ENCODE results near the gene RAB7A.
"Not testable (repeated sequence)": the region's sequence is repeated elsewhere in the genome, so short reads cannot be mapped to it uniquely, and the experiment has no call there.

The RAB7A gene

DNA sequence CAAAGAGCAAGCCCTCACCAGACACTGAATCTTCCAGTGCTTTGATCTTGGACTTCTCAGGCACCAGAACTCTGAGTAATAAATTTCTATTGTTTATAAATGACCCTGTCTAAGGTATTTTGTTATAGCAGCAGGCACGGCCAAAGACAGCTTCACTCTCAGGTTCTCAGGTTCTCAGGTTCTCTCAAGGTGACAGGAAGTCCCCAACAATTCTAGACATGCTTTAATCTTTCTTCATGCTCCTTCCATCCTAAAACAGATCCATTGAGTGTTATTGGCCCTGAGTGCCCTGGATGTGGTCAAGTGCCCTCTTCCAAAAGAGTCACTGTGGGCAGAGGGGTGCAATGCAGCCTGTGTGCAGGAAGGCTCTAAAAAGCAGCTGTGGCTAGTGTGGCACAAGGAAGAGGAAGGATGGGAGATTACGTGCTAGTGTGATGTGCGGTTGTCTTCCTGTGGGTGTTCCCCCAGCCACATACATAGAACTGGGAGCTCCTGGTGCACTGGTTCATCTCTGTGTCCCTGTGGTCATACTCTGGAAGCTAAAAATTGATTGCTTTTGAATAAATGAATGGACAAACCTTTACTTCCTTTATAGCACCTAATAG is 11.0 kb upstream of the RAB7A start:
- H3K27ac ChIP-seq = no peak overlapping the region
- no peak for TF ChIP-seq ZFX (IDR thresholded peaks at IDR 0.05)
- no peak for TF ChIP-seq CTCF (conservative IDR thresholded peaks at IDR 0.05)

- not testable (repeated sequence) for H3K27ac ChIP-seq
These were observed 7.1 kb upstream of the RAB7A start for GRCh38 chr3:128718892-128719291.

- TF ChIP-seq ZFX (IDR thresholded peaks at IDR 0.05) = no peak
- TF ChIP-seq CTCF (conservative IDR thresholded peaks at IDR 0.05) = no peak
- H3K27ac ChIP-seq = no peak overlapping the region
These were observed 5.1 kb upstream of the RAB7A start for GRCh38 chr3:128720891-128721290.

DNA sequence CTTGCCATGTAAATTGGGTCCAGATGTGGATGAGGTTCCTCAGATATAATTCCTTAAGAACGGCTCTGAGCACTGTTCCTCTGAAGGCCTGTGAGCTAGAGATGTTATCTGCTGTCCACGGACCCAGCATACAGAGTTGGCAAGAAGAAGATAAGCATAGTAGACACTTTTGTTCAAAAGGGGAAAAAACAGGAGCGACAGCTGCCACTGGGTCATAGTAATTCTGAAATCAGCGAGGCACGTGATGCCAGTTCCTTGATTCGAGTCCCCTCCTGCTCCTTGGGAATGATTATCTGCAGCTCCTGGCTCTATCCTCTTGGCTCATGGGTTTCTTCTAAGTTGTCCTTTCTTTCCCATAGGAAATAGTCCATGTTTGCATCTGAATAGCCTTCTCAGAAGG is 2.5 kb upstream of the RAB7A start:
- H3K27ac ChIP-seq = no peak overlapping the region

DNA sequence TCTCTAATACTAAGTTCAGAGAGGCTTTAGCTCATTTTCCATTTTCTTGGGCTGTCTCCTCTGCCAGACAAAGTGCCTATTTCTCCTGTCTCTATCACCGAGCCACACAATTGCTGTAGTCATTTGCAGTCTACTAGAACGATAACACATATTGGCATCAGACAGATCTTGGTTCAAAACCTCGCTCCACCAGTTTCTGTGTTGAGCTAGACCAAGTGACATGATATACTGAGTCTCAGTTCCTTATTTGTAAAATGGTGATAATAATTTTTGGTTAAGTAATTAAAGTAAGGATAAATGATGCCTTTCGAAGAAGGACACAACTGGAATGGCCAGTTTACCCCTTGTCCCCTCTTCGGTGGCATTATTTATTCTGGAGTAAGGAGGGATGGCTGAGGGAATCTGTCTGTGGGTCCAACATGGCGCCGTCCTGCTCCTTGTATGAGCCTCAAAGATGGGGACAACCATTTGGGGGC is 398 bp upstream of the RAB7A start:
- peak overlapping the region; percentile 96 for H3K27ac ChIP-seq
- TF ChIP-seq ZFX (IDR thresholded peaks at IDR 0.05) (no peak), CTCF (conservative IDR thresholded peaks at IDR 0.05) (no peak)

More for the DNA sequence above, 2.5 kb upstream of the RAB7A start:
- TF ChIP-seq CTCF (conservative IDR thresholded peaks at IDR 0.05) (no peak), ZFX (IDR thresholded peaks at IDR 0.05) (no peak)

GRCh38 chr3:128727059-128727458 is 1.1 kb downstream of the RAB7A start:
- TF ChIP-seq CTCF (conservative IDR thresholded peaks at IDR 0.05) (no peak), ZFX (IDR thresholded peaks at IDR 0.05) (no peak)
- peak overlapping the region; percentile 96 for H3K27ac ChIP-seq

DNA sequence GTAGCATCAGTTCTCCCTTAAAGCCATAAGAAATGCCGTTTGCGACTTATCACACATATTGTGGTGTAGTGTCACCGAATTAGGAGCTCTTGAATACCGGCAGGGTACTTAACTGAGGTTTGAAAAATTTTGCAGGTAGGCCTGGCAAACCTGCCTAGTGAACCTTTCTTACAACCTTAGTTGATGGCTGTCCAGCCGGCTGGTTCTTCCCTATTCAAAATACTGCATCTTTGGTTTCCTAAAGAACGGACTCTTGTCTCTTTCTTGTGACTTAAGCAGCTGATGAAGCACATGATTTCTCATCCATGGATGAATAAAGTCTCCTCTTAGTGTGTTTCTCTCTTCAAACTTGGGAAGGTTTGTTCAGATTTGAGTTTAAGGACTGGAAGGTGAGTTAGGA is 1.5 kb downstream of the RAB7A start:
- H3K27ac ChIP-seq = no peak overlapping the region; the same call in 1 of the 2 replicates

More for the DNA sequence above, 1.5 kb downstream of the RAB7A start:
- TF ChIP-seq CTCF (conservative IDR thresholded peaks at IDR 0.05) = no peak
